ENCODE data around the gene KRT36.

KRT36 gene

DNA sequence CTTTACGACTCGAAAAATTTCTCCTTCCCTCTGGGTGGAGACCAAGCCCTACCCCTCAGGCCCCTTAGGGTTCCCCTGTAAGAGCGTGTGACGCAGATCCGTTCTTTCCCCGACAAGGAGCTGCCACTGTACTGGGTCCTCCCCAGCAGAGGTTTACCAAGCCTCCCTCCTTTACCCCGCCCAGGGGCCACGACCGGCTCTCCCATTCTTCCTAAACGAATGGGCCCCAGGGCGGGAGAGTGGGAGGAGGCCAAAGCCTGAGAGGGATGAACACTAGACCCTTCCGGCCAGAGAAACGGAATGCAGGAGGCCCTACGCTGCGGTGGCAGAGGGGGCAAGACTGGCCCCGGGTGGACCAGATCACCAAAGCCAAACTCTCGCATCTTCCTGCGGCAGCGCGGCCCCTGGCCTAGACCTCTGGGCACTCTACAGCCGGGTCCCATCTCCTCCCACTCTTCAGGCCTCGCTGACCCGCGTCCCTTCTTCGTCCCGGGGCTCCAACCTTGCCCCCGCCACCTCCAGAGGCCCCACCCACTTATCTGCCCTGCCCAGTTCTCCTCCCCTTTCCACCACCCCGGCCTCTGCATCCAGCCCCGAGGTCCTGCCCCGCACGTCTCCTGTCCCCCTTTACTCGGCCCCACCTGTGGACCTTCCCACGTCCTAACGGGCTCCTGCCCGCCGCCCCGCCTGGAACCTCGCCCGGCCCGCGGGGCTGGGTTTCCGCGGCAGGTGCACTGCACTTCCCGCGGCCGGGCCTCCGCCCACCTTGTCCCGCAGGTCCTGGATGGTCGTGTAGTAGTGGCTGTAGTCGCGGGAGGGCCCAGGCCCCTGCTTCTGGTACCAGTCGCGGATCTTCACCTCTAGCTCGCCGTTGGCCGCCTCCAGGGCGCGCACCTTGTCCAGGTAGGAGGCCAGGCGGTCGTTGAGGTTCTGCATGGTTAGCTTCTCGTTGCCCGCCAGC is 37.6 kb upstream of the KRT36 start:
- TF ChIP-seq FOXP2 (optimal IDR thresholded peaks at IDR 0.05; ENCODE audit: borderline replicate concordance, extremely low read depth, extremely low read length, insufficient read depth) (no peak), POLR2AphosphoS5 (IDR thresholded peaks at IDR 0.05; ENCODE audit: low read depth, low read length) (no peak), SIN3A (IDR thresholded peaks at IDR 0.05; ENCODE audit: borderline replicate concordance, insufficient read depth, low read length) (no peak), TAF1 (IDR thresholded peaks at IDR 0.05; ENCODE audit: borderline replicate concordance, insufficient read depth, low read length) (no peak)
- TF ChIP-seq, protein P1, sequence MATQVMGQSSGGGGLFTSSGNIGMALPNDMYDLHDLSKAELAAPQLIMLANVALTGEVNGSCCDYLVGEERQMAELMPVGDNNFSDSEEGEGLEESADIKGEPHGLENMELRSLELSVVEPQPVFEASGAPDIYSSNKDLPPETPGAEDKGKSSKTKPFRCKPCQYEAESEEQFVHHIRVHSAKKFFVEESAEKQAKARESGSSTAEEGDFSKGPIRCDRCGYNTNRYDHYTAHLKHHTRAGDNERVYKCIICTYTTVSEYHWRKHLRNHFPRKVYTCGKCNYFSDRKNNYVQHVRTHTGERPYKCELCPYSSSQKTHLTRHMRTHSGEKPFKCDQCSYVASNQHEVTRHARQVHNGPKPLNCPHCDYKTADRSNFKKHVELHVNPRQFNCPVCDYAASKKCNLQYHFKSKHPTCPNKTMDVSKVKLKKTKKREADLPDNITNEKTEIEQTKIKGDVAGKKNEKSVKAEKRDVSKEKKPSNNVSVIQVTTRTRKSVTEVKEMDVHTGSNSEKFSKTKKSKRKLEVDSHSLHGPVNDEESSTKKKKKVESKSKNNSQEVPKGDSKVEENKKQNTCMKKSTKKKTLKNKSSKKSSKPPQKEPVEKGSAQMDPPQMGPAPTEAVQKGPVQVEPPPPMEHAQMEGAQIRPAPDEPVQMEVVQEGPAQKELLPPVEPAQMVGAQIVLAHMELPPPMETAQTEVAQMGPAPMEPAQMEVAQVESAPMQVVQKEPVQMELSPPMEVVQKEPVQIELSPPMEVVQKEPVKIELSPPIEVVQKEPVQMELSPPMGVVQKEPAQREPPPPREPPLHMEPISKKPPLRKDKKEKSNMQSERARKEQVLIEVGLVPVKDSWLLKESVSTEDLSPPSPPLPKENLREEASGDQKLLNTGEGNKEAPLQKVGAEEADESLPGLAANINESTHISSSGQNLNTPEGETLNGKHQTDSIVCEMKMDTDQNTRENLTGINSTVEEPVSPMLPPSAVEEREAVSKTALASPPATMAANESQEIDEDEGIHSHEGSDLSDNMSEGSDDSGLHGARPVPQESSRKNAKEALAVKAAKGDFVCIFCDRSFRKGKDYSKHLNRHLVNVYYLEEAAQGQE (IDR thresholded peaks at IDR 0.05; ENCODE audit: insufficient read depth in 1 of 2, low read depth in 2 of 2, low read length in 2 of 2) = no peak

DNA sequence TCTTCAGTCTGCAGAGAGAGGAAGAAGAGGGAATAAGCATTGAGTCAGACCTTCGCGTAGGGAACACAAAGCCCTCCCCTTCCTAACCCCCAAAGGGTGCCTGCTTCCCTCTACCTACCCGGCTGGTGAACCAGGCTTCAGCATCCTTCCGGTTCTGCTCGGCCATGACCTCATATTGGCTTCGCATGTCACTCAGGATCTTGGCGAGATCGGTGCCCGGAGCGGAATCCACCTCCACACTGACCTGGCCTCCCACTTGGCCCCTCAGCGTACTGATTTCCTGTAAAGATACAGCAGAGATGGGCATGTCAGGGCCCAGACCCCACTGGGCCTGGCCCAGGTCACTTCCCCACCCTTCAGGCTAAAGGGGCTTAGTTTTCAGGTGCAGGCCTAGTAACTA is 34.6 kb upstream of the KRT36 start:
- no peak for TF ChIP-seq SIN3A (IDR thresholded peaks at IDR 0.05; ENCODE audit: borderline replicate concordance, insufficient read depth, low read length)
- no peak for TF ChIP-seq FOXP2 (optimal IDR thresholded peaks at IDR 0.05; ENCODE audit: borderline replicate concordance, extremely low read depth, extremely low read length, insufficient read depth)
- TF ChIP-seq TAF1 (IDR thresholded peaks at IDR 0.05; ENCODE audit: borderline replicate concordance, insufficient read depth, low read length) = no peak
- no peak for TF ChIP-seq POLR2AphosphoS5 (IDR thresholded peaks at IDR 0.05; ENCODE audit: low read depth, low read length)
- TF ChIP-seq, protein P1 (IDR thresholded peaks at IDR 0.05; ENCODE audit: insufficient read depth in 1 of 2, low read depth in 2 of 2, low read length in 2 of 2) = no peak

DNA sequence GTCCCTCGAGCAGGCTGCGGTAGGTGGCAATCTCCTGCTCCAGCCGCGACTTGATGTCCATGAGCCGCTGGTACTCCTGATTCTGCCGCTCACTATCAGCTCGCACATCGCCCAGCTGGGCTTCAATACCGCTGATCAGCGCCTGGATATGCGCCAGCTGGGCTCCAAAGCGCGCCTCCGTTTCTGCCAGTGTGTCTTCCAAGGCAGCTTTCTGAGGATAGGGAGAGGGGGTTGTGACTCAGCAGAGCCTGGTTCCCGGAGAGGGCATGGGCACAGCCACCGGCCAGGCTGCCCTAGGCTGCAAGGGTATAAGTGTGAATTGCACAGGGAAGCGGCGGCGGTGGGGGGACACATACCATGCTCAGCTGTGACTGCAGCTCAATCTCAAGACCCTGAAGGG is 34.1 kb upstream of the KRT36 start:
- TF ChIP-seq SIN3A (IDR thresholded peaks at IDR 0.05; ENCODE audit: borderline replicate concordance, insufficient read depth, low read length) = no peak
- TF ChIP-seq TAF1 (IDR thresholded peaks at IDR 0.05; ENCODE audit: borderline replicate concordance, insufficient read depth, low read length) = no peak
- no peak for TF ChIP-seq FOXP2 (optimal IDR thresholded peaks at IDR 0.05; ENCODE audit: borderline replicate concordance, extremely low read depth, extremely low read length, insufficient read depth)

DNA sequence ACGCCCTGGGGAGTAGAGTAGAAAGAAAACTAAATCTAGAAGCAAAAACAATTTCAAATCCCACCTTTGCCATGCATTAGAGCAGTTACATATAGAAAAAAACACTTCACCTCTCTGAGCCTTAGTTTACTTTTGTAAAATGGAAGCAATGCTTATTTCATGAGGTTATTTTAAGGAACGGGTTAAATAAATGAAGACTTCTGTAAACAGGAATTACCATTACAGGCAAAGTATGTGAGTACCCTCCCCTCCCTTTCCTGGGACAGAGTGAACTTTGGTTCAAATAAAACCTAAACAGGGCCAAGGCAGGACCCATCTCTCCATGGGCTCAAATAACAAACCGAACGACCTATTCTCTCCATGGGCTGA is 33.5 kb upstream of the KRT36 start:
- TF ChIP-seq TAF1 (IDR thresholded peaks at IDR 0.05; ENCODE audit: borderline replicate concordance, insufficient read depth, low read length) = no peak
- no peak for TF ChIP-seq POLR2AphosphoS5 (IDR thresholded peaks at IDR 0.05; ENCODE audit: low read depth, low read length)
- TF ChIP-seq FOXP2 (optimal IDR thresholded peaks at IDR 0.05; ENCODE audit: borderline replicate concordance, extremely low read depth, extremely low read length, insufficient read depth) = no peak
- TF ChIP-seq SIN3A (IDR thresholded peaks at IDR 0.05; ENCODE audit: borderline replicate concordance, insufficient read depth, low read length) = no peak
- TF ChIP-seq, protein P1 (IDR thresholded peaks at IDR 0.05; ENCODE audit: insufficient read depth in 1 of 2, low read depth in 2 of 2, low read length in 2 of 2) = no peak

DNA sequence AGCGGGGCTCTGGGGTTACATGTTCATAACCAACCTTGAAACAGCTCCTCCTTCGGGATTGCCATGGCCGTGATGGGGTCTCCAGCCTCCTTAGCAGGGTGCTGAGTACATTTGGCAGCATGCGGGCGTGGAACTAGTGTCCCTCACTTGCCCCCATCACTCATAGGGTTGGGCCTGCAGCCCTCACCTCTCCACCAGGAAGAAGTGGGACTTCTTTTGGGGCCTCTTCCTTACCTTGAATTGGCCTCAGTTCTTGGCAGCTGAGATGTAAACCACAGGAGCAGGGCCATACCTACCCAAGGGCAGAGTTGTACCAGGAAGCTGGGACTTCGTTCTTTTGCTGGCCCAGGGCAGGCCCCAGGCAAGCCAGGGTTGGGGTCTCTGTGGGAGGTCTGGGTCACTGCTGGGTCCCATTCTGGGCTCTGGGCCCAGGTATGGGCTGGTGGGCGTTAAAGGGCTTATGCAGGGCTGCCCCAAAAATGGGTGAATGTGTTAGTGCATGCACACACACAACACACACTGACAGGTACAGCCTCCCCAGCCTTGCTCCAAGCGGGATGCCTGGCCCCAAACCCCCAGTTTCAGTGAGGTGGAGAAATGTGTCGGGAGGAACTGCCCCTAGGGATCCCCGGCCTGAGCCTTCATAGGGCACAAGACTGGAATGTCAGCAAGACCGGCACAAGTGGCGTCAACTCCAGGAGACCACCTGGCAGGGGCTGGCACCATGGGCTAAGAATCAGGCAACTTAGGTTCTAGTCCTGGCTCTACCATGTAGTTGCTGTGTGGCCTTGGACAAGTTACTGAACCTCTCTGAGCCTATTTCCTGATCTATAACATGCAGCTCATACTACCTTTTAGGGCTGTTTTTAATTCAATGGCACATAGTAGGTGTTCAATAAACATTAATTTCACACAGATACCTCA is 32.9 kb upstream of the KRT36 start:
- no peak for TF ChIP-seq POLR2AphosphoS5 (IDR thresholded peaks at IDR 0.05; ENCODE audit: low read depth, low read length)
- TF ChIP-seq FOXP2 (optimal IDR thresholded peaks at IDR 0.05; ENCODE audit: borderline replicate concordance, extremely low read depth, extremely low read length, insufficient read depth) = no peak
- TF ChIP-seq, protein P1 (IDR thresholded peaks at IDR 0.05; ENCODE audit: insufficient read depth in 1 of 2, low read depth in 2 of 2, low read length in 2 of 2) = no peak
- no peak for TF ChIP-seq SIN3A (IDR thresholded peaks at IDR 0.05; ENCODE audit: borderline replicate concordance, insufficient read depth, low read length)
- no peak for TF ChIP-seq TAF1 (IDR thresholded peaks at IDR 0.05; ENCODE audit: borderline replicate concordance, insufficient read depth, low read length)

Measured in PFSK-1 (cell line).